ENCODE measurements around the gene CDC25C. TPM values are rescaled to one million over a fixed set of nuclear protein-coding genes. Genes with fewer than 3 reads are reported as not detected.
A peak's percentile ranks its signal among the peaks of the same experiment; 100 is the strongest.

The CDC25C gene
- total and polyA plus RNA-seq, 4 donors, result 0.49 to 6.9 (median 0.59) TPM; not detected in 1

- TF ChIP-seq CTCF (IDR thresholded peaks at IDR 0.05; ENCODE audit: low read depth, low read length, missing input control), result no peak
- TF ChIP-seq SP1 (IDR thresholded peaks at IDR 0.05), result no peak
- no peak for TF ChIP-seq EGR1 (IDR thresholded peaks at IDR 0.05; ENCODE audit: low read depth in 2 of 2)
- no peak for TF ChIP-seq FOXA2 (IDR thresholded peaks at IDR 0.05)
- no peak for TF ChIP-seq ATF3 (IDR thresholded peaks at IDR 0.05)
- no peak for TF ChIP-seq NR2F2 (IDR thresholded peaks at IDR 0.05)
- TF ChIP-seq HNF4G (IDR thresholded peaks at IDR 0.05), result no peak
- no peak for TF ChIP-seq TAF1 (conservative IDR thresholded peaks at IDR 0.05)
- TF ChIP-seq GABPA (IDR thresholded peaks at IDR 0.05 in 1 of 2, conservative IDR thresholded peaks at IDR 0.05 in 1 of 2), result no peak
These were observed 38.9 kb upstream of the CDC25C start (continued) for GRCh38 chr5:138370537-138370936.

GRCh38 chr5:138369706-138370105 lies 38.1 kb upstream of the CDC25C start:
- peaks cover 0 to 8% (median 4%) of the 10 kb centered on the region in 4 donors for H3K4me1 ChIP-seq (ENCODE audit: control insufficient read depth in 4 of 4, insufficient read depth in 4 of 4, low read length in 3 of 4)
- no peaks in the 10 kb centered on the region for H3K9me3 ChIP-seq (ENCODE audit: control insufficient read depth in 4 of 4, low read length in 3 of 4)

More at GRCh38 chr5:138369706-138370105, 38.1 kb upstream of the CDC25C start:
- no peak for TF ChIP-seq MAX (IDR thresholded peaks at IDR 0.05)
- TF ChIP-seq EGR1 (IDR thresholded peaks at IDR 0.05; ENCODE audit: low read depth in 2 of 2), result no peak
- no peak for TF ChIP-seq ZBTB33 (IDR thresholded peaks at IDR 0.05)
- TF ChIP-seq GABPA (IDR thresholded peaks at IDR 0.05 in 1 of 2, conservative IDR thresholded peaks at IDR 0.05 in 1 of 2), result no peak
- TF ChIP-seq CTCF (IDR thresholded peaks at IDR 0.05; ENCODE audit: low read depth, low read length, missing input control), result no peak
- TF ChIP-seq SP1 (IDR thresholded peaks at IDR 0.05), result no peak
- no peak for TF ChIP-seq TAF1 (conservative IDR thresholded peaks at IDR 0.05)
- no peak for TF ChIP-seq ATF3 (IDR thresholded peaks at IDR 0.05)
- TF ChIP-seq JUND (IDR thresholded peaks at IDR 0.05), result no peak
- TF ChIP-seq RXRA (IDR thresholded peaks at IDR 0.05), result no peak
- TF ChIP-seq REST (IDR thresholded peaks at IDR 0.05), result no peak
- no peak for TF ChIP-seq NR2F2 (IDR thresholded peaks at IDR 0.05)
- no peak for TF ChIP-seq FOXA1 (IDR thresholded peaks at IDR 0.05)
- TF ChIP-seq HNF4G (IDR thresholded peaks at IDR 0.05), result no peak
- no peak for TF ChIP-seq HNF4A (conservative IDR thresholded peaks at IDR 0.05)
- TF ChIP-seq YY1 (IDR thresholded peaks at IDR 0.05), result no peak
- 80% methylated on average over 2 of the region's 2 CpGs for WGBS
- Histone ChIP-seq H3K4me3 (ENCODE audit: low read depth in 1 of 3, low read length in 3 of 3) (no peak overlapping the region), H3K27me3 (ENCODE audit: control insufficient read depth in 4 of 4, insufficient read depth in 4 of 4, low read length in 3 of 4) (no peaks in the 10 kb centered on the region), H3K27ac (ENCODE audit: low read depth in 1 of 2, low read length in 2 of 2) (peak overlapping the region; percentile 5 to 66), H3K9ac (ENCODE audit: low read depth in 1 of 2, low read length in 2 of 2) (peak overlapping the region in 1 of 2 donors; percentile 31), H3K36me3 (ENCODE audit: control insufficient read depth in 4 of 4, insufficient read depth in 3 of 4, low read depth in 1 of 4, low read length in 3 of 4) (peaks cover 0 to 4% (median 1%) of the 10 kb centered on the region in 4 donors)
- no peak for DNase-seq (ENCODE audit: low spot score)

All from liver (tissue), 9 donors.